ENCODE measurements around the gene PLPPR1. TPM values are rescaled to one million over a fixed set of nuclear protein-coding genes. Genes with fewer than 3 reads are reported as not detected.

The PLPPR1 gene
- total and polyA plus RNA-seq, 2 of the 13 experiments (the other 11 are each of a cell fraction or from before 2014, with no cell fraction given), result 16.0 to 84.7 TPM

- no peak for TF ChIP-seq PRDM10 (CRISPR knock-in tag; IDR thresholded peaks at IDR 0.05; ENCODE audit: low read depth)
- peak; percentile 90 for TF ChIP-seq HNF4A (CRISPR knock-in tag; IDR thresholded peaks at IDR 0.05)
- no peak; the same call in 1 of the 2 replicates for TF ChIP-seq ZKSCAN1 (IDR thresholded peaks at IDR 0.05; ENCODE audit: low read length)
- TF ChIP-seq E2F5 (CRISPR knock-in tag; conservative IDR thresholded peaks at IDR 0.05), result no peak
- TF ChIP-seq KLF6 (CRISPR knock-in tag; IDR thresholded peaks at IDR 0.05), result no peak
- no peak for TF ChIP-seq ZBTB34 (CRISPR knock-in tag; IDR thresholded peaks at IDR 0.05)
- no peak for TF ChIP-seq ZNF550 (CRISPR knock-in tag; IDR thresholded peaks at IDR 0.05; ENCODE audit: borderline replicate concordance)
- TF ChIP-seq ZNF34 (CRISPR knock-in tag; IDR thresholded peaks at IDR 0.05; ENCODE audit: borderline replicate concordance), result no peak
- TF ChIP-seq ZNF143 (CRISPR knock-in tag; IDR thresholded peaks at IDR 0.05), result no peak
- no peak for TF ChIP-seq PRPF4 (IDR thresholded peaks at IDR 0.05; ENCODE audit: low read depth, low read length, poor library complexity, severe bottlenecking)
- TF ChIP-seq PAWR (CRISPR knock-in tag; IDR thresholded peaks at IDR 0.05; ENCODE audit: borderline replicate concordance), result no peak
- TF ChIP-seq ZNF605 (CRISPR knock-in tag; IDR thresholded peaks at IDR 0.05), result no peak
- TF ChIP-seq PAF1 (CRISPR knock-in tag; IDR thresholded peaks at IDR 0.05), result no peak
- no peak; the same call in 1 of the 2 replicates for TF ChIP-seq RFXANK (CRISPR knock-in tag; IDR thresholded peaks at IDR 0.05)
- no peak for TF ChIP-seq NRL (CRISPR knock-in tag; IDR thresholded peaks at IDR 0.05; ENCODE audit: borderline replicate concordance)
- no peak for TF ChIP-seq MTA1 (CRISPR knock-in tag; IDR thresholded peaks at IDR 0.05; ENCODE audit: borderline replicate concordance)
- TF ChIP-seq ATF7 (IDR thresholded peaks at IDR 0.05), result no peak
- TF ChIP-seq ATF7 (CRISPR knock-in tag; IDR thresholded peaks at IDR 0.05), result no peak
- TF ChIP-seq TBP (CRISPR knock-in tag; IDR thresholded peaks at IDR 0.05), result no peak
- TF ChIP-seq STAG1 (CRISPR knock-in tag; IDR thresholded peaks at IDR 0.05), result no peak
- TF ChIP-seq TCF7 (IDR thresholded peaks at IDR 0.05; ENCODE audit: low read depth), result peak; percentile 73; the same call in 1 of the 2 replicates
- TF ChIP-seq HDAC1 (CRISPR knock-in tag; IDR thresholded peaks at IDR 0.05), result no peak
- TF ChIP-seq ZFP36 (IDR thresholded peaks at IDR 0.05; ENCODE audit: borderline replicate concordance, low read depth, low read length, partially characterized antibody), result no peak
- no peak for TF ChIP-seq POGZ (CRISPR knock-in tag; IDR thresholded peaks at IDR 0.05)
- no peak for TF ChIP-seq SMAD9 (CRISPR knock-in tag; IDR thresholded peaks at IDR 0.05)
- TF ChIP-seq NONO (IDR thresholded peaks at IDR 0.05), result no peak
- peak; percentile 14; the same call in 1 of the 2 replicates for TF ChIP-seq NONO (CRISPR knock-in tag; conservative IDR thresholded peaks at IDR 0.05)
Measured at GRCh38 chr9:101324245-101324804, 295.8 kb downstream of the PLPPR1 start (continued).
